ENCODE results near the gene TSPAN17.

TSPAN17 gene

DNA sequence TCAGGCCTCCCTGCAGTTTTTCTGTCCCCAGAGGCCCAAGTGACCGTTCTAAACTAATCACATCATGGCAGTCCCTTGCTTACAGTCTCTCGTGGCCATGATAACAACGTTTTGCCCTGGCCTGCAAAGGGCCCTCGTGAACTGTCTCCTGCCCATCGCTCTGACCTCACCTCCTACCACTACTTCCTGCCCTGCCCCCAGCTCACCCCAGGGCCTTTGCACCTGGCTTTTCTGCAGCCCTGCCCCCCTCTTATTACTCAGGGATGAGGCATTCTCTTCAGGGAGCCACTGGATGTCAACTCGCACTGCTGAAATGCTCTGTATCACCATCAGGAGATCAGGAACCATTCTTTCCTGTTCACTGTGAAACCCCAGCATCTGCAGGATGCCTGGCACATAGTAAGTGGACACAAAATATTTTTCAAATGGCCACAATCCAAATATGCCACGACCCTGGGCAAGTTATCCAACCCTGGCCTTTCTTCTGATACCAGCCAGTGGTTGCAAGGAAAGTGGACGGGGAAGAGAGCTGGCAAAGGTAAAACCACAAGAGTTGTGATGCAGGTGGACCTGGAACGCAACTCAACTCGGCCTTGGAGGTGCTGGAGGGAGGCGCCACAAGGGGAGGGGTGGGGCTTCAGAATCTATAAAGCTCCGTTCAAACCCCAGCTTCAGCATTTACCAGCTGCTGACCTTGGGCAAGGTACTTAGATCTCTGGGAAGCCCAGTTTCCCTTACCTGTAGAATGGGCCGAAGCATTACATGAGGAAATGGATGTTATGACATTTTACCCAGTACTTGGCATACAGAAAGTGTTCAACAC lies 18.7 kb upstream of the TSPAN17 start:
- Histone ChIP-seq H3K36me3 (no peaks in the 10 kb centered on the region), H3K9ac (no peak overlapping the region), H3K27ac (0 out of 2 replicates have a peak overlapping the region, but pooled peaks have one; percentile 7), H3K4me2 (peak overlapping the region; percentile 99), H4K20me1 (peaks cover 32% of the 10 kb centered on the region), H3K4me3 (peak overlapping the region; percentile 73; the same call in 1 of the 2 replicates), H3K9me3 (no peaks in the 10 kb centered on the region), H3K4me1 (peaks cover 91% of the 10 kb centered on the region), H3K27me3 (peaks cover 27% of the 10 kb centered on the region)
- no peak for TF ChIP-seq Cebpa-rat (IDR thresholded peaks at IDR 0.05)

GRCh38 chr5:176629317-176629852 lies 17.9 kb upstream of the TSPAN17 start:
- H3K4me2 ChIP-seq, result peak overlapping the region; percentile 99
- H3K36me3 ChIP-seq, result no peaks in the 10 kb centered on the region
- no peak overlapping the region for H3K27ac ChIP-seq
- H3K9me3 ChIP-seq, result no peaks in the 10 kb centered on the region
- H3K9ac ChIP-seq, result peak overlapping the region; percentile 60; the same call in 1 of the 2 replicates
- peaks cover 38% of the 10 kb centered on the region for H4K20me1 ChIP-seq
- H3K4me3 ChIP-seq, result peak overlapping the region; percentile 73
- no peak for TF ChIP-seq Cebpa-rat (IDR thresholded peaks at IDR 0.05)
- peaks cover 27% of the 10 kb centered on the region for H3K27me3 ChIP-seq
- peaks cover 93% of the 10 kb centered on the region for H3K4me1 ChIP-seq

- Histone ChIP-seq H3K4me1 (peaks cover 96% of the 10 kb centered on the region), H4K20me1 (peaks cover 35% of the 10 kb centered on the region), H3K36me3 (no peaks in the 10 kb centered on the region), H3K4me3 (peak within 1 kb of the TSS; percentile 73), H3K9me3 (no peaks in the 10 kb centered on the region), H3K4me2 (peak within 1 kb of the TSS; percentile 99), H3K27me3 (peaks cover 27% of the 10 kb centered on the region), H3K27ac (no peak within 1 kb of the TSS), H3K9ac (peak within 1 kb of the TSS; percentile 60; the same call in 1 of the 2 replicates)
- TF ChIP-seq Cebpa-rat (IDR thresholded peaks at IDR 0.05), result no peak
Observed at GRCh38 chr5:176629853-176630680, 17.2 kb upstream of the TSPAN17 start, which contains the start of the genes EIF4E1B and SNCB. EIF4E1B (plus strand) TSS chr5:176630675; CDS start chr5:176642788, 12,113 bp downstream. SNCB (minus strand) TSS chr5:176630534; CDS start chr5:176629654, 880 bp downstream.

DNA sequence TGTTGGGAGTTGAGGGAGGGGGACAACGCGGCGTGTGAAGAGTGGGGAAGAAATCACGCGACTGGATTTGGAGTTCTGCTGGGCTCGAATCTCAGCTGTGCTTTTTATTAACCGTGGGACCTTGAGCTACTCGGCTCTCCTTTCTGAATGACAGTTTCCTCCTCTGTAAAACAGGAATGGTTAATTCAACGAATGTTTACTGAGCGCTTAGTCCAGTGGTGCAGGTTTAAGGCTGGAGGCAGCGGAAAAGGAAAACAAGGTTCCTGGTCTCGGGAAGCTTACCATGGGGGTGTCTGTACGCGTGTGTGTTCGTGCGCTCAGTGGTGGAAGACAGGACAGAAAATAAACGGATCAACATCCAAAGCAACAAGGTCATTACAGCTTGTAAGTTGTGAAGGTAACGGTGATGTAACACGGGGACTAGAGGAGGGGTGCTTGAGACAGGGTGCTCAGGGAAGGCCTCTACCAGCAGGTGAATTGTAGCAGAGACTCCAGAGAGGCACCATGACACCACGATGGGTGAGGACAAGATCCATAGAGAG lies 16.5 kb upstream of the TSPAN17 start:
- Histone ChIP-seq H3K4me1 (peaks cover 93% of the 10 kb centered on the region), H3K27me3 (peaks cover 27% of the 10 kb centered on the region), H3K27ac (no peak overlapping the region), H3K36me3 (no peaks in the 10 kb centered on the region), H3K4me3 (peak overlapping the region; percentile 73), H3K9ac (peak overlapping the region; percentile 39; the same call in 1 of the 2 replicates), H4K20me1 (peaks cover 28% of the 10 kb centered on the region), H3K9me3 (no peaks in the 10 kb centered on the region), H3K4me2 (peak overlapping the region; percentile 99)
- no peak for TF ChIP-seq Cebpa-rat (IDR thresholded peaks at IDR 0.05)

DNA sequence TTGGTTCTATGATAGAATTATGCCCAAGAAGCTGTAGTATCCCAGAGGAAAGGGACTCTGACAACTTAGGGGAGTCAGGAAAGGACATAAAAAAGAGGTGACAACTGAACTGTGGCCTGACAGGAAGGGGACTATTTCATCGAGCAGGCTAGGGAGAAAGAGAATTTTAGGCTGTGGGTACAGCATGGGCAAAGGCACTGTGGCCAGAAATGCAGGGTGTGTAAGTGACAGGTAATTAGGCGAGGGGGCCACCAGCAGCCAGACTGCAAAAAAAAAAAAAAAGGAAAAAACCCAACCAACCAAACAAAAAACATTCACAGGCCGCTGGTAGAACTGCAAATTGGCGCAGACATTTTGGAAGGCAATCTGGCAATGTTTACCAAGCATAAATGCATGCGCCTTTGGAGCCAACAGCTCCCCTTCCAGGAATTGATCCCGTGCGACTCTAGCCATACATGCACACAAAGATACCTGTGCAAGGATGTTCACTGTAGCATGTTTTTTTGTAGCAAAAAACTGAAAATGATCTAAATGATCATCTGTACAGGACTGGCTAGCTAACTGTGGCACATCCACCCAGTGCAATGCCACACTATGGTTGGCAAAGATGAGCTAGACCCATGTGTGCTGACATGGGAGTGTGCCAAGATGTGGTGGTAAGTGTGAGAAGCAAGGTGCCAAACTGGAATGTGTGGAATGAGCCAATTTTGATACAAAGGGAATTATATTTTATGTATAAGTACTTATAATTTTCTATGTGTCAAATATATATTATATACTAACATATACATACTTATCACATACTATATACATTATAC lies 15.7 kb upstream of the TSPAN17 start:
- H3K9ac ChIP-seq, result no peak overlapping the region
- peaks cover 85% of the 10 kb centered on the region for H3K4me1 ChIP-seq
- H3K36me3 ChIP-seq, result no peaks in the 10 kb centered on the region
- peak overlapping the region; percentile 99 for H3K4me2 ChIP-seq
- H3K27me3 ChIP-seq, result peaks cover 27% of the 10 kb centered on the region
- no peak for TF ChIP-seq Cebpa-rat (IDR thresholded peaks at IDR 0.05)
- H3K27ac ChIP-seq, result no peak overlapping the region
- H4K20me1 ChIP-seq, result peaks cover 25% of the 10 kb centered on the region
- H3K4me3 ChIP-seq, result no peak overlapping the region
- H3K9me3 ChIP-seq, result no peaks in the 10 kb centered on the region

DNA sequence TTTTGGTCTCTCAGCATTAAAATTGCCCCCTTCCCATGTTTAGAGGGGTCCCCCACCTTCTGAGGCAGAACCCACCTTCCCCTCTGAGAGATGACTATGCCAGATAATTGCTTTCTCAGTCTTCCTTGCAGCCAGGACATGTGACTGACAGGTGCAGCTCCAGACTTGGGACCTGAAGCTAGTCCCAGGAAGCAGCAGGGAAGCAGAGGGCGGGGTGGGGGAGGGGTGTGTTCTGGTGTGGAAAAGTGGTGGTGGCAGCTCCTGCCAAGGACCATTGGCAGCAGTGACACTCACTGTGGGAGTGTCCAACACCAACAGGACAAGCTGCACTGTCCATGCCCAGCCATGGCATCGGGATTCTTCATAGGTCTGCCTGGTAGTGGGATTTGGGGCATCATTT lies 14.5 kb upstream of the TSPAN17 start:
- Histone ChIP-seq H3K4me1 (peaks cover 84% of the 10 kb centered on the region), H3K4me2 (peak overlapping the region; percentile 91), H3K9me3 (no peaks in the 10 kb centered on the region), H3K9ac (no peak overlapping the region), H3K27me3 (peaks cover 27% of the 10 kb centered on the region), H3K36me3 (no peaks in the 10 kb centered on the region), H3K27ac (no peak overlapping the region), H4K20me1 (peaks cover 25% of the 10 kb centered on the region), H3K4me3 (no peak overlapping the region)
- no peak for TF ChIP-seq Cebpa-rat (IDR thresholded peaks at IDR 0.05)

DNA sequence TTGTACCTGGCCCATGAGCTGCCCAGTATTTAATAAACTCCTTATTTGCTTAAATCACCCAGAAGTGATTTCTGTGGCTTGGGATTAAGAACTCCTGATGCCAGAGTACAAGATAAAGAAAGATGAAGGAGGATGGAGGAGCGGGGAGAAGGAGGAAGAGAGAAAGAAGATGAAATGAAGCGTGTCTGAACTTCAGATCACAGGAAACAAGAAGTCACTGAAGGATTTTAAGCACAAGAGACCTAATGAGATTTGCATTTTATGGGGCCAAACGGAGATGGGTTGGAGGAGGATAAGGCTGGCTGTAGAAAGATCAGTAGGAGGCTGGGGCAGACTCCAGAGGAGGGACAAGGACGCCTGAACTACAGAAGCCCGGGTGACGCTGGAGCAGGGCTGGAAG lies 13.7 kb upstream of the TSPAN17 start:
- Histone ChIP-seq H3K4me1 (peaks cover 78% of the 10 kb centered on the region), H3K27me3 (peaks cover 21% of the 10 kb centered on the region), H3K4me3 (peak overlapping the region; percentile 31; the same call in 1 of the 2 replicates), H3K36me3 (no peaks in the 10 kb centered on the region), H3K9ac (0 out of 2 replicates have a peak overlapping the region, but pooled peaks have one; percentile 39), H3K27ac (no peak overlapping the region), H3K4me2 (peak overlapping the region; percentile 91), H3K9me3 (no peaks in the 10 kb centered on the region), H4K20me1 (peaks cover 18% of the 10 kb centered on the region)
- no peak for TF ChIP-seq Cebpa-rat (IDR thresholded peaks at IDR 0.05)

DNA sequence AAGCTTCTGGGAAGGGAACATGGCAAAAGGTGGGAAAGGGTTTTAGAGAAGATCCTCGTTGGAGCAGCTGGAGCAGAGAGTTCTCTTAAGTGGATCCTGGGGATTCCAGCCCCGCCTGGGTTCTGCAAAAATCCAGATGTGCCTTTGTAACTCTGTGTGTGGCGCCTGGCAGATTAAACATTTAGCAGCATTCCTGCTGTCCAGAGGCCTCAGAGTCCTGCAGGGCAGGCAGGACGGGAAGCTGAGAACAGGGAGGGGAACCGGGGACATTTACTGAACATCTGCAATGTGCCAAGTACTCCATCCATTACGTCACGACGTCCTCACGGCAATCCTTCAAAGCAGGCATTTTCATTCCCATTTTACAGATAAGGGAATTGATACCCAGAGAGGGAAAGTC lies 10.9 kb upstream of the TSPAN17 start:
- 0 out of 2 replicates have a peak, but pooled peaks cover 6% of the 10 kb centered on the region for H4K20me1 ChIP-seq
- peaks cover 64% of the 10 kb centered on the region for H3K4me1 ChIP-seq
- no peaks in the 10 kb centered on the region for H3K9me3 ChIP-seq
- H3K4me3 ChIP-seq, result no peak overlapping the region
- TF ChIP-seq Cebpa-rat (IDR thresholded peaks at IDR 0.05), result no peak
- no peaks in the 10 kb centered on the region for H3K36me3 ChIP-seq
- no peaks in the 10 kb centered on the region for H3K27me3 ChIP-seq
- H3K4me2 ChIP-seq, result no peak overlapping the region
- no peak overlapping the region for H3K27ac ChIP-seq
- no peak overlapping the region for H3K9ac ChIP-seq

Measured in BLaER1 (cell line).